ENCODE results near the gene PHACTR1.

Gene PHACTR1

DNA sequence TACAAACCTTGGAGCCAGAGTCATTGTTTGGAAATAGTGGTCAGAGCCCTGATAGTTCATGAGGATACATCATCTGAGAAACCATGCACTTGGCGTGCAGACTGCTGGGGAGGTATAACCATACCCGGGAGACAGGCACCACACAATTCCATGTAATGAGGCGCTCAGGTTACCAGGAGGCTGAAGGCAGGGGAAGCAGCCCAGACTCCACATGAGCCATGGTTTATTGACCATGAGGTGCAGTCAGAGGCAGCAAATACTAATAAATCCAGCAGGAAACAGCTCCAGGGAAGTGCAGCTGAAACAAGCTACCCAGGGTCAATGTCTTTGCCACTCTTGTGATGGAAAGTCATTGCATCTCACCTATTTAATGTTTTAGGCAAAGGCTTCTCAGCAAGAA, 455.7 kb downstream of the PHACTR1 start:
- no peak for DNase-seq

GRCh38 chr6:13175087-13175486, 458.5 kb downstream of the PHACTR1 start:
- no peak for DNase-seq

- no peak for DNase-seq
Observed at GRCh38 chr6:13175759-13176158, 459.2 kb downstream of the PHACTR1 start.

DNA sequence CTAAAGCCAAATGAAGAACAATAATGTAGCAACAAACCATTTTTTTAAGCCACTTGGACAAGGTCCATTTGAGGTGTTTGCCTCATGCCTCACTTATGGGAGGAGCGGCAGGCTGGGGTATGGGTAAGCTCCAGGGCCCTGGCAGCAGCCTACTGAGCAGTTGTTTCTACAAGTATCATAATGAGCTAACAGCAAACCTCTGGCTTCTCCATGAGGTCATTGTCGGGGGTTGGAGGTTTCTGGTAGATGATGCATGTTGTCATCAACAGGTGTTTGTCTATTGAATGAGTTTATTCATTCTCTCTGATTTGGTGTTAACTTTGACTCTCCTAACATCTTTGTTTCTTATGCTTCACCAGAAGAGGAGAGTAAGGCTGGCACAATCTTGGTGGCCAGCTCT, 461.1 kb downstream of the PHACTR1 start:
- DNase-seq, result no peak

DNA sequence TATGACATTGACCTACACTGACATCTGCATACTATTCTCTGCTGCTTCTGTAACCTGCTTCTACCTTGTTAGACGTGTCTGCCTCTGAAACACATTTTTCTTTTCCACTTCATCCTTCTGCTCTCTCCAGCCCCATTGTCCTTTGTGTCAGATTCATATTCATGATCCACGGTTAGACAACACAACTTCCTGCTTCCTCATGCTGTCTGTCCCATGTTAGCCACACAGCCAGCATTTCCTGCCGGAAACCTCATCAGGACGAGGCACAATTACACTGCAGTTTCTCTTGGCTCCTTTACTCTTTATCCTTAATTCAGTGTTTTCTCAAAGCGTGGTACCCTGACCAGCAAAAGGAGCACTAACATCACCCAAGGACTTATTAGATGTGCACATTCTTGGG, 461.5 kb downstream of the PHACTR1 start:
- no peak for DNase-seq

DNA sequence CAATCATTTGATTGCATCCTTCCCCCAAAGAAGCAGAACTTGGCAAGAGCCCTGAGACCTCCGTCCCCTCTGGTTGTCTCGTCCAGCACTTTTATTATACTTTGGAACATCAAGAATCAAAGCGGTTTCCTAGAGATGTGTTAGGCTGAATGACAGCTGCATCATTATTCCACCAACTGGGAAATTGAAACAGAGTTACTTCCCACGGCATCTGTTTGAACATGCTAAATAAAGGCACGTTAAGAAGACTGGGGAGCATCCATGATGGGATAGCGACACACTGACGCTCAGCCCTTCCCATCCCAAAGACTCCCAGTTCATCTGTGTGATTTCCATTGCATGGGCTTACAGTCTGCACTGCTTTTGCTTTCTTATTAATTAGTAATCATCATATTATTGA, 464.0 kb downstream of the PHACTR1 start:
- DNase-seq, result no peak

GRCh38 chr6:13181393-13181792, 464.8 kb downstream of the PHACTR1 start:
- no peak for DNase-seq

DNA sequence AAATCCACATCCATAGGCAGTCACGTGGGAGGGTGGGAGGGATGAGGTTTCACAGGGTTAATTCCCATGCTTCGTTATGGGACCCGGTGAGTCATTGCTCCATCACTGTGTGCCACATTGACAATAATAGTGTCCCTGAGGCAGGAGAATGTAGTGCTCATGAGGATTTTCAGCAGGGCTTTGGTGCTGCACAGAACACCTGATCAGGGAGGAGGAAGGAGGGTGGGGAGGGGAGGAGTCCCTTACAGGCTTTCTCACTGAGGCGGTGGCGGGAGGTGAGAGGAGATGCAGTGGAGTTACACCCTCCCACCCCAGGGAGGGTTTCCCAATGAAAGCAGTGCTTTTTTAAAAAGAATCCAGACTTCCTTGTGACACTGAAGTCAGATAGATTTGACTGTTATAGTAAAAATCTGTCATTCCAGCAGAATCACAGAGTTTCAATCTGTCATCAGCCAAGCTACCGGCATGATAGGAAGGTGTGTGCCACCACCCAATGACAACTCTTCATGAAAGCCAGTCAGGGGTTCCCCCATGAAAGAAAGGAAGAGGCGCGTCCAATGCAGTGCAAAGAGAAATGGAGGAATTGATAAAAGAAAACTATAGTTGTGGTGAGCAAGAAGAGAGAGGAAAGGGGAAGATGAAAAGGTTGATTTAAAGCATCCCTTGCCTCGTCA, 467.0 kb downstream of the PHACTR1 start:
- DNase-seq, result no peak

- no peak for DNase-seq
Observed at GRCh38 chr6:13184089-13184468, 467.5 kb downstream of the PHACTR1 start.

GRCh38 chr6:13184547-13184946, 468.0 kb downstream of the PHACTR1 start:
- DNase-seq, result no peak

DNA sequence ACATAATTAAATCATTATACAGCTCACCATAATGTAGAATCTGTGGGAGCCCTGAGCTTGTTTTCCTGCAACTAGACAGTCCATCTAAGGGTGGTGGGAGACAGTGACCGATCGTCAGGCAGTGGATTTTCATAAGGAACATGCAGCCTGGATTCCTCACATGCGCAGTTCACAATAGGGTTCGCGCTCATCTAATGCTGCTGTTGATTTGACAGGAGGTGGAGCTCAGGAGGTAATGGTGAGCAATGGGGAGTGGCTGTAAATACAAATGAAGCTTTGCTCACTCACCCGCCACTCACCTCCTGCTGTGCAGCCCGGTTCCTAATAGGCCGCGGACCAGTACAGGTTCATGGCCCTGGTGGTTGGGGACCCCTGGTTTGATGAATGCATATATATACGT, 470.3 kb downstream of the PHACTR1 start:
- DNase-seq, result no peak

DNA sequence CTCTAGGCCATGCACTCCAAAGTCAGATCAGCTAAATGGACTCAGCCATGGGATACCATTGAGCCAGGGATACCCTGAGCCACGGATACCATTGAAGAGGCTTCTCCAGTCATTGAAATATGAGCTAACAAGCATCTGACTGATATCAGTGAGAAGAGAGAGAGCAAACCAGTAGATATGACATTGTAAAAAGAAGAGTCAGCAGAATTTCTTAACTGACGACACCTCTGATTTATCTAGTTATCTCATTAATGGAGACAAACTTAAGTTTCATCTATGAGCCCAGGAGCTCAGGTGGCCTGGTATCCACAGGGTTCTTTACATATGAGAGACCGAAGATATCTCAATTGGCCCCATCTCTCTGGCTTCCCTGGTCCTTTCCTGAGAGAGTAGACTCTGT, 471.1 kb downstream of the PHACTR1 start:
- DNase-seq, result no peak

GRCh38 chr6:13188306-13188705, 471.7 kb downstream of the PHACTR1 start:
- no peak for DNase-seq

DNA sequence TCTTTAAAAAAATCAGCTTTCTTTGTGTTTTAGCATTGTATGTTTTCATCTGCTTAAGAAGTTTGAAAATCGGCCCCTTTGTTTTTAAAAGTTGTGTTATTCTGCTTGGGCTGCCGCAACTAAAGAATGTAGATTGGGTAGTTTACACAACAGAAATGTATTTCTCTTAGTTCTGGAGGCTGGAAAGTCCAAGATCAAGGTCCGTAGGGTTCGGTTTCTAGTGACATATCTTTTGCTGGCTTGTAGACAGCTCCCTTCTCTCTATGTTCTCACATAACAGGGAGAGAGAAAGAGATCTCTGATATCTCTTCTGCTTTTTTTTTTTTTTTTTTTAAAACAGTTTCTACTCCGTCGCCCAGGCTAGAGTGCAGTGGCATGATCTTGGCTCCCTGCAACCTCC, 473.1 kb downstream of the PHACTR1 start:
- no peak for DNase-seq

DNA sequence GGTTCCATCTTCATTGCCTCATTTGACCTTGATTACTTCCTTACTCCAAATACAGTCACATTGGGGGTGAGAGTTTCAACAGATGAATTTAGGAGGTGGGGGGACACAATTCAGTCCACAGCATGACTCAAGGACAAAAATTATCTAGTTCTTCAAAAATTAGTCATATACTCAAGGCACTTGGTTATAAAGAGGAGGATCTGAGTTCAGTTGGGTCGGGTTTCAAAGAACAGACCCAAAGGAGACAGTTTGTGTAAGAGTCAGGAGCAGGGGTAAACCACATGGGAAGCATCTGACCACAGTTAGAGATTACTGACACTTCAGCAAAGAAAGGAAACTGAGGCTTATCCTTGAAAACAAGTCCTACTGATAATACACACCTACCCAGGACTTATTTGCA, 473.8 kb downstream of the PHACTR1 start:
- DNase-seq, result no peak

DNA sequence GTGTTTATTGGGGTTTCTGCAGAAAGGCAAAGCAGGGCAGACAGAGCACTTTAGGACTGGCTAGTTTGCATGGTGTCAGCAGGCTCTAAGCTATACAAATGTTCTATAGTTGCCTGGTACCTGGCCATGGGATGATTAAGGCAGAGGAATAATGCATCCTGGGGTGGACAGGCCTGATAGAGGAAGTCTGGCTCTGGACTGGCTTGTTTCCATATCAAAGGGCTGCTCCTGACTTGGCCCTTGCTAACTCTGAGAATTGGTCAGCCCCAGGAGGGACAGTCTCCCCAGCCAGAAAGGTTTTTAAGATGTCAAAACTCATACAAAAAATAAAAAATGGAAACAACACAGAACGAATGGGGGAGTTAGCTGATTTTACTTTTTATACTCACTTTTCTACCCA, 474.9 kb downstream of the PHACTR1 start:
- no peak for DNase-seq

GRCh38 chr6:13194852-13195251, 478.3 kb downstream of the PHACTR1 start:
- no peak for DNase-seq

- no peak for DNase-seq
Observed at GRCh38 chr6:13195803-13196202, 479.2 kb downstream of the PHACTR1 start.

DNA sequence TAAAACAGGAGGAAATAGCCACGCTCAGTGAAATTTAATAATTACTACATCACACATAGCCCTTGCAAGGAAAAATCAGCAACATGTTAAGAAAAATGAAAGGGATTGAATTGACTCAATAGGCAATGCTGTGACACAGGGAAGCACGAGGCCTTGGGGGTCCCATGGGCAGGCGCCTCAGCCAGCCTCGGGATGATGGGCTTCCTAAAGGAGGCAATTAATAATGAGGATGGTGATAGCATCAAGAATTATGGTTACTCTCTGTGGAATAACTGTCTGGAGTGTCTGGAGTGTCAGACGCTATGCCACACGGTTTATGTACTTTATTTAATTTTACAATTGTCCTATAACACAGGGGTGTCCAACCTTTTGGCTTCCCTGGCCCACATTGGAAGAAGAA, 481.6 kb downstream of the PHACTR1 start:
- DNase-seq, result no peak

DNA sequence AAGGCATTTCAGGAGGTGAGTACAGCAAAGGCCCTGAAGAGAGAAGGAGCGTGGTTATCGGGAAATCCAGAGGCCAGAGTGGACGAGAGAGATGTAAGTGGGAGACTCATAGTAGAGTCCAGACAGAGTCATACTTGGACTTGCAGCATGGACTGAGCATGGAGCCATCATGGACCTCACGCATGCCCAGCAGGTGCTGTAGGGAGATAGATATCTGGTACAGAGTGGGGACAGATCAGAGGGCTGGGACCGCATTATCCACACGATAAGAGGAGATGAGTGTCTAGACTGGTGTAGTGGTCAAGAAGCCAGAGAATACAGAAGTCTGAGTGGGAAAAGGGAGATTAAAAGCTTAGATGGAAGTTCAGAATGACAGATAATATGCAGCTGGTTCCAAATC, 484.8 kb downstream of the PHACTR1 start:
- no peak for DNase-seq

GRCh38 chr6:13203145-13203544, 486.6 kb downstream of the PHACTR1 start:
- no peak for DNase-seq

DNA sequence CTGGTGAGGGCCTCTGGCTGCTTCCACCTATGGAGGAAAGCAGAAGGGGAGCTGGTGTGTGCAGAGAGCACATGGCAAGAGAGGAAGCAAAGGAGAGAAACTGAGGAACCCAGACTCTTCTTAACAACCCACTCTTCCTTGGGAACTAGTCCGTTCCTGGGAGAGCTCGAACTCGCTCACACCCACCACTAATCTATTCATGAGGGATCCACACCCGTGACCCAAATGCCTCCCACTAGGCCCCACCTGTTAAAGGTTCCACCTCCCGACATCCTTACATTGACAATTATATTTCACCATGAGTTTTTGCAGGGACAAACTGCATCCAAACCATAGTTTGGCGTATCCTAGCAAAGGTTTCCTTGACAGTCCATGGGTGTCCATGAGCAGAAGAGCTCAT, 488.5 kb downstream of the PHACTR1 start:
- DNase-seq, result no peak

GRCh38 chr6:13212096-13212495, 495.5 kb downstream of the PHACTR1 start:
- no peak for DNase-seq

DNA sequence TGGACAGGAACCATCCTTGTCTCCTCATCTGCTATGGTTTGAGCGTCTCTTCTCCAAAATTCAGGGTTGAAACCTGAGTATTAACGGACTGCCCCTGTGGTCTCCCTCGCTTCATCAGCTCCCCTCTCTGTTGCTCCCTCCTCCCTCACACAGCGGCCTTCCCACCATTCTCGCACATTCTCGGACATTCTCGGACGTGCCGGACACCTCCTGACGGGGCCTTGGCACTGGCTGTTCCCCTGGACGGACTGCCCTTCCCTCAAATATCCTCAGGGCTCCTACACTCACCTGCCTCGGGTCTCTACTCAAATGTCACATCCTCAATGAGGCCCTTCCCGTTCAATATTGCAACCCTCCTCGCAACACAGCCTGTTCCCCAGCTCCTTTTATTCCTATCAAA, 496.0 kb downstream of the PHACTR1 start:
- no peak for DNase-seq

DNA sequence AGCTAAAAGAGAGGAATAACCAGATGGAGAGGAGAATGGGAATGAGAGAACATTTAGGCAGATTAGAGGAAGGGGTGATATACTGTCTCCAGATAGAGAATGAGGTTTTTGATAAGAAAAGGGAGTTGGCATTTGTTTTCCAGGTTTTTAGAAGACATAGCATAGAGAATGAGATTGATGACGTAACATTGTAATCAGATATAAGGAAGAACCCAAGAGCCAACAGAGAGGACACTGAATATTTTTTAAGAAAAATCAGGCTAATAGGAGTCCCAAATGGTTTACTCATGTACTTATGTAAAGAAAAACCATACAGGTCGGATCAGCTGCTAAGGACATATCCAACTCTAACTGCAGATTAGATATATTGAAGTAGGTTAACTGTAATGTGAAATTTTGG, 498.8 kb downstream of the PHACTR1 start:
- no peak for DNase-seq
